B cell (primary cell): Measurements from ENCODE around the gene SUMO2. TPM values are rescaled to one million over a fixed set of nuclear protein-coding genes. Genes with fewer than 3 reads are reported as not detected.

Experiments used
- ATAC-seq: fragments of 200-7000 bp; cut with Tn5 transposase; one replicate; pipeline ENCODE4 v1.10.0; 2021; ENCODE audit warnings: low read depth, mild to moderate bottlenecking, moderate number of reproducible peaks, moderate library complexity
- CTCF ChIA-PET: fragments of 350-600 bp; sonication (Branson Sonifier 250); formaldehyde crosslinking; loops from one replicate; lab custom pipeline; 2021; ENCODE audit warnings: antibody characterized with exemption, inconsistent platforms; lab: Charles Lee
- POLR2A ChIA-PET: fragments of 350-600 bp; sonication (Branson Sonifier 250); formaldehyde crosslinking; loops from one replicate; lab custom pipeline; 2021; ENCODE audit warnings: antibody characterized with exemption; lab: Charles Lee
- DNase-seq: peaks from one replicate; pipeline ENCODE4 v3.0.0; 2013
- H2AFZ ChIP-seq: 2 replicates; pipeline ENCODE4 v1.6.1; 2012; ENCODE audit warnings: mild to moderate bottlenecking, low read depth, low read length; ENCODE audit not compliant: insufficient read depth, poor library complexity, severe bottlenecking
- H3K27ac ChIP-seq, 2 donors: 1 replicate in 1 of 2; 2 replicates in 1 of 2; pipeline ENCODE4 v1.5.1; 2012 to 2013; ENCODE audit warnings: low read length in 2 of 2, mild to moderate bottlenecking in 2 of 2, moderate library complexity in 1 of 2
- H3K27me3 ChIP-seq, 4 experiments: fragments of 200-600 bp in 1 of 4; sonication (generic) in 1 of 4; replicated peaks in 1 of 4; 1 replicate in 2 of 4; 2 replicates in 2 of 4; pipeline versions ENCODE4 v1.6.1 to v1.7.0; 2013 to 2016; ENCODE audit warnings: low read length in 3 of 4, mild to moderate bottlenecking in 2 of 4, mixed read lengths in 1 of 4, moderate library complexity in 1 of 4; ENCODE audit not compliant: insufficient read depth in 4 of 4, control insufficient read depth in 3 of 4; ENCODE audit errors: control extremely low read depth in 1 of 4
- H3K36me3 ChIP-seq, 2 experiments: replicated peaks in 1 of 2; 1 replicate in 1 of 2; 2 replicates in 1 of 2; pipeline versions ENCODE4 v1.6.1 to v1.7.1; 2013; ENCODE audit warnings: low read length in 1 of 2; ENCODE audit not compliant: insufficient read depth in 2 of 2, control insufficient read depth in 1 of 2; ENCODE audit errors: control extremely low read depth in 1 of 2, extremely low read depth in 1 of 2
- H3K4me1 ChIP-seq, 2 donors: fragments of 200-600 bp in 1 of 2; sonication (generic) in 1 of 2; 1 replicate in 1 of 2; 2 replicates in 1 of 2; pipeline versions ENCODE4 v1.5.1 to v1.6.1; 2013 to 2017; ENCODE audit warnings: low read length in 2 of 2; ENCODE audit not compliant: control insufficient read depth in 2 of 2, insufficient read depth in 2 of 2
- H3K4me2 ChIP-seq: replicated peaks from 2 replicates; pipeline ENCODE3; 2012; ENCODE audit warnings: mild to moderate bottlenecking, low read depth, low read length; ENCODE audit not compliant: poor library complexity, severe bottlenecking
- H3K4me3 ChIP-seq, 5 experiments: fragments of 200-600 bp in 1 of 5; sonication (generic) in 1 of 5; 1 replicate in 3 of 5; 2 replicates in 2 of 5; pipeline versions ENCODE4 v1.5.1 to v1.7.0; 2011 to 2016; ENCODE audit warnings: low read length in 4 of 5, mild to moderate bottlenecking in 4 of 5, low read depth in 2 of 5, control low read depth in 1 of 5, moderate library complexity in 1 of 5; ENCODE audit not compliant: insufficient read depth in 1 of 5; ENCODE audit errors: control extremely low read depth in 1 of 5, extremely low read depth in 1 of 5
- H3K79me2 ChIP-seq: fragments of 200-600 bp; sonication (generic); one replicate; pipeline ENCODE4 v1.6.0; 2016; ENCODE audit warnings: low read length; ENCODE audit not compliant: control insufficient read depth, insufficient read depth
- H3K9ac ChIP-seq: fragments of 200-600 bp; sonication (generic); 2 replicates; pipeline ENCODE4 v1.6.1; 2017; ENCODE audit warnings: mild to moderate bottlenecking, low read length, moderate library complexity
- H3K9me3 ChIP-seq, 3 donors: one replicate each; pipeline versions ENCODE4 v1.6.1 to v1.7.1; 2013; ENCODE audit warnings: low read length in 2 of 3; ENCODE audit not compliant: control insufficient read depth in 2 of 3, insufficient read depth in 1 of 3; ENCODE audit errors: control extremely low read depth in 1 of 3
- H4K20me1 ChIP-seq: 2 replicates; pipeline ENCODE4 v1.6.0; 2012; ENCODE audit warnings: mild to moderate bottlenecking, low read length; ENCODE audit not compliant: insufficient read depth, control insufficient read depth, poor library complexity, severe bottlenecking
- H3K27ac Mint-ChIP-seq: one replicate; pipeline ENCODE4 v1.8.0; 2021; ENCODE audit warnings: mixed read lengths
- H3K27me3 Mint-ChIP-seq: one replicate; pipeline ENCODE4 v1.8.0; 2021; ENCODE audit warnings: mixed read lengths
- H3K4me1 Mint-ChIP-seq: one replicate; pipeline ENCODE4 v1.8.0; 2021; ENCODE audit warnings: mixed read lengths
- H3K4me3 Mint-ChIP-seq: one replicate; pipeline ENCODE4 v1.8.0; 2021; ENCODE audit warnings: mixed read lengths
- H3K9me3 Mint-ChIP-seq: one replicate; pipeline ENCODE4 v1.8.0; 2022; ENCODE audit warnings: mixed read lengths; ENCODE audit not compliant: insufficient read depth
- EZH2 ChIP-seq: IDR thresholded peaks from 2 replicates; pipeline ENCODE4 v1.6.1; 2012; ENCODE audit warnings: borderline replicate concordance, low read depth, mild to moderate bottlenecking, moderate library complexity, low read length; ENCODE audit not compliant: insufficient read depth, poor library complexity, severe bottlenecking
- WGBS: methylation state at CpG from one replicate; pipeline ENCODE4 v1.1.5; 2013; ENCODE audit warnings: missing lambda C conversion rate; ENCODE audit not compliant: insufficient coverage; 5-methylcytosine and 5-hydroxymethylcytosine counted together
- intact Hi-C: fragments of 100-400 bp; cut with micrococcal nuclease; formaldehyde crosslinking; loops from one replicate; pipeline ENCODE4 v1.10.0; 2022
- polyA plus RNA-seq: library from polyadenylated mRNA; depleted of rRNA; stranded (reverse); fragments of >200 nt; gene quantifications from 2 replicates; pipeline ENCODE4 v1.2.3, GENCODE V29; 2012
- total RNA-seq, 2 donors: library from RNA; stranded (reverse); fragments of 120-200 nt in 1 of 2; gene quantifications; 1 replicate in 1 of 2; 2 replicates in 1 of 2; pipeline versions ENCODE4 v1.2.3 to v1.2.4, GENCODE V29; 2013 to 2022
- TF ChIP-seq, protein P1 (sequence below): fragments of 200-600 bp; IDR thresholded peaks from one replicate; pipeline ENCODE4 v1.8.0; 2022; ENCODE audit warnings: antibody characterized with exemption, mild to moderate bottlenecking

The SUMO2 gene
- total and polyA plus RNA-seq, 2 donors (not counting 1 experiment from before 2014, with no cell fraction given): 35.1 to 229 TPM

DNA sequence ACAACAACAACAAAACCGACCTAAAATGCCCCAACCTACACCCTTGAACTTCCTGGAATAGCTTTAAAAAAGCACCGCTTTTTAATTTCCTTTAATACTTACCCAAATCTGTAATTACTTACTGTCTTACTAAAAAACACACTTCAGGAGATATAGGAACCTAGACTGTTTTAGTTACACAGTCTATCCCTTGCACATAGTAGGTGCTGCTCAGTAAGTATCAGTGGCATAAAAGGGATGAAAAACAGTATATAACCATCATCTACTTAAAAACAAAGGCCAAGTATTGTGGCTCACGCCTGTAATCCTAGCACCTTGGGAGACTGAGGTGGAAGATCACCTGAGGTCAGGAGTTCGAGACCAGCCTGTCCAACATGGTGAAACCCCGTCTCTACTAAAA lies 6.1 kb downstream of the SUMO2 start:
- ChIA-PET CTCF (interaction anchor here (0.9 to 16.4 kb wide), 2 partner anchors 62 to 94 kb away, joined by 3 to 373 read pairs; partner anchors contain the start of genes ARMC7 and MIF4GD), POLR2A (interaction anchor here (0.9 to 1.0 kb wide), 3 partner anchors 13 to 63 kb away, joined by 3 read pairs; no protein-coding TSS in a partner anchor)
- H3K27ac Mint-ChIP-seq: no peak overlapping the region
- intact Hi-C loops: no loop called here
- ATAC-seq: no peak
- no peak overlapping the region for H3K4me3 Mint-ChIP-seq
- no peak overlapping the region for H3K4me2 ChIP-seq
- no peaks in the 10 kb centered on the region for H3K27me3 ChIP-seq
- H3K9me3 Mint-ChIP-seq: no peaks in the 10 kb centered on the region
- WGBS: 83% methylated on average over 2 of the region's 5 CpGs
- no peak for DNase-seq
- no peaks in the 10 kb centered on the region for H3K9me3 ChIP-seq
- peaks cover 20% of the 10 kb centered on the region for H4K20me1 ChIP-seq
- H3K27ac ChIP-seq: no peak overlapping the region
- H3K79me2 ChIP-seq: peaks cover 99% of the 10 kb centered on the region
- peaks cover 23% of the 10 kb centered on the region for H3K4me1 Mint-ChIP-seq
- no peak overlapping the region for H3K4me3 ChIP-seq
- H3K36me3 ChIP-seq: peaks cover 7 to 62% of the 10 kb centered on the region in 2 experiments
- no peak overlapping the region for H2AFZ ChIP-seq
- TF ChIP-seq, protein P1, sequence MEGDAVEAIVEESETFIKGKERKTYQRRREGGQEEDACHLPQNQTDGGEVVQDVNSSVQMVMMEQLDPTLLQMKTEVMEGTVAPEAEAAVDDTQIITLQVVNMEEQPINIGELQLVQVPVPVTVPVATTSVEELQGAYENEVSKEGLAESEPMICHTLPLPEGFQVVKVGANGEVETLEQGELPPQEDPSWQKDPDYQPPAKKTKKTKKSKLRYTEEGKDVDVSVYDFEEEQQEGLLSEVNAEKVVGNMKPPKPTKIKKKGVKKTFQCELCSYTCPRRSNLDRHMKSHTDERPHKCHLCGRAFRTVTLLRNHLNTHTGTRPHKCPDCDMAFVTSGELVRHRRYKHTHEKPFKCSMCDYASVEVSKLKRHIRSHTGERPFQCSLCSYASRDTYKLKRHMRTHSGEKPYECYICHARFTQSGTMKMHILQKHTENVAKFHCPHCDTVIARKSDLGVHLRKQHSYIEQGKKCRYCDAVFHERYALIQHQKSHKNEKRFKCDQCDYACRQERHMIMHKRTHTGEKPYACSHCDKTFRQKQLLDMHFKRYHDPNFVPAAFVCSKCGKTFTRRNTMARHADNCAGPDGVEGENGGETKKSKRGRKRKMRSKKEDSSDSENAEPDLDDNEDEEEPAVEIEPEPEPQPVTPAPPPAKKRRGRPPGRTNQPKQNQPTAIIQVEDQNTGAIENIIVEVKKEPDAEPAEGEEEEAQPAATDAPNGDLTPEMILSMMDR: no peak
- no peak for TF ChIP-seq EZH2
- peaks cover 15 to 18% of the 10 kb centered on the region in 2 donors for H3K4me1 ChIP-seq
- no peak overlapping the region for H3K9ac ChIP-seq
- H3K27me3 Mint-ChIP-seq: no peaks in the 10 kb centered on the region

DNA sequence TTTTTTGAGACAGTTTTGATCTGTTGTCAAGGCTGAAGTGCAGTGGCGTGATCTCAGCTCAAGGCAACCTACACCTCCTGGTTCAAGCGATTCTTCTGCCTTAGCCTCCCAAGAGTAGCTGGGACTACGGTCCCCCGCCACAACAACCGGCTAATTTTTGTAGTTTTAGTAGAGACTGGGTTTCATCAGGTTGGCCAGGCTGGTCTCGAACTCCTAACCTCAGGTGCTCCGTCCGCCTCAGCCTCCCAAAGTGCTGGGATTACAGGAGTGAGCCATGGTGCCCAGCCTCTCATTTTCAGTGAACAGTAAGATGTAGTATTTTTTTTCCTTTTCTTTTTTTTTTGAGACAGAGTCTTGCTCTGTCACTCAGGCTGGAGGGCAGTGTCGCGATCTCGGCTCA lies 7.8 kb downstream of the SUMO2 start:
- peaks cover 20% of the 10 kb centered on the region for H4K20me1 ChIP-seq
- no peaks in the 10 kb centered on the region for H3K27me3 ChIP-seq
- no peaks in the 10 kb centered on the region for H3K9me3 ChIP-seq
- Mint-ChIP-seq H3K4me1 (peaks cover 16% of the 10 kb centered on the region), H3K27ac (no peak overlapping the region), H3K4me3 (no peak overlapping the region), H3K9me3 (no peaks in the 10 kb centered on the region), H3K27me3 (no peaks in the 10 kb centered on the region)
- ChIA-PET CTCF (interaction anchor here (1.3 to 16.4 kb wide), 4 partner anchors 61 to 251 kb away, joined by 3 to 373 read pairs (median 8); partner anchors contain the start of genes ARMC7 and OTOP2), POLR2A (no interaction called here)
- no peak overlapping the region for H3K4me2 ChIP-seq
- intact Hi-C loops: no loop called here
- no peak overlapping the region for H2AFZ ChIP-seq
- no peak overlapping the region for H3K9ac ChIP-seq
- H3K27ac ChIP-seq: no peak overlapping the region
- peaks cover 100% of the 10 kb centered on the region for H3K79me2 ChIP-seq
- 97% methylated on average over 6 of the region's 11 CpGs for WGBS
- no peak for TF ChIP-seq EZH2
- TF ChIP-seq, protein P1: no peak
- no peak overlapping the region for H3K4me3 ChIP-seq
- no peak for DNase-seq
- peaks cover 6 to 8% of the 10 kb centered on the region in 2 donors for H3K4me1 ChIP-seq
- no peak for ATAC-seq
- peaks cover 7 to 64% of the 10 kb centered on the region in 2 experiments for H3K36me3 ChIP-seq
